Upper lobe of left lung (tissue), 4 donors: Measurements from ENCODE around the gene HSPB6.

Source experiments
- EP300 ChIP-seq, 4 donors: sonication (generic); formaldehyde crosslinking; IDR thresholded peaks; one replicate each; pipeline ENCODE4 v1.5.1; 2017; ENCODE audit warnings: antibody characterized with exemption in 4 of 4, control low read depth in 2 of 4
- POLR2A ChIP-seq, 4 donors: fragments of 450-650 bp; IDR thresholded peaks; one replicate each; pipeline ENCODE4 v1.5.1; 2016 to 2017; ENCODE audit warnings: antibody characterized with exemption in 4 of 4, mild to moderate bottlenecking in 2 of 4
- POLR2AphosphoS5 ChIP-seq, 2 donors: sonication (generic); formaldehyde crosslinking; IDR thresholded peaks; one replicate each; pipeline ENCODE4 v1.5.1; 2017; ENCODE audit warnings: antibody characterized with exemption in 2 of 2
- TF ChIP-seq, protein P1 (sequence below), 6 experiments: fragments of 450-650 bp in 4 of 6; fragments of 200-600 bp in 2 of 6; sonication (generic) in 2 of 6; IDR thresholded peaks; one replicate each; pipeline ENCODE4 v1.5.1; 2016 to 2019; ENCODE audit warnings: antibody characterized with exemption in 6 of 6

DNA sequence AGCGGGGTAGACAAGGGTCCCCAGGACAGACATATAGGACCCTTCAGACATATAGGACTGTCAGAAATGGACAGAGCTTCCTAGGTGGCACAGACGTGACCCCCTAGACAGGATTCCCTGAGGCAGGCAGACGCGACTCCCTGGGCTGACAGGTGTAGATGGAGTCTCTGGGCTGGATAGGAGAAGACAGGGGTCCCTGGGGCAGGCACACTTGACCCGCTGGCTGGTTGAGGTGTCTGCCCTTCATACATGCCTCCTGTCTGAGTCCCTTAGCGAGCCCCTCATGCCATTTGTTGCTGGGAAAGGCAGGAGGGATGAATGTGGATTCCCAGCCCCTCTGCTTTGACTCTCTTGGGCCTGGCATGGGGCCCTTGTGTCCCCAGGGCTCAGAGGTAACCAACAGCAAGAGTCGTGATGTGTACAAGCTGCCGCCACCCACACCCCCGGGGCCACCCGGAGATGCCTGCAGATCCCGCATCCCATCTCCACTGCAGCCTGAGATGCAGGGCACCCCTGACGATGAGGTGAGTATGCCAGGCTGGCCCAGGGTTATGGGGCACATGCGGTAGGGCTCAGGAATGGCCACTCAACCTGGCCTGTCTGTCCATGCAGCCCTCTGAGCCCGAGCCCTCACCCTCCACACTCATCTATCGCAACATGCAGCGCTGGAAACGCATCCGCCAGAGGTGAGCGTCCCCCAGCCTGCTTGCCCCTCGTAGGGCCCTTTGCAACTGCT is 3.0 kb downstream of the HSPB6 start:
- TF ChIP-seq POLR2A (IDR thresholded peaks at IDR 0.05) (no peak), EP300 (IDR thresholded peaks at IDR 0.05) (no peak), POLR2AphosphoS5 (IDR thresholded peaks at IDR 0.05) (no peak)
- TF ChIP-seq, protein P1, sequence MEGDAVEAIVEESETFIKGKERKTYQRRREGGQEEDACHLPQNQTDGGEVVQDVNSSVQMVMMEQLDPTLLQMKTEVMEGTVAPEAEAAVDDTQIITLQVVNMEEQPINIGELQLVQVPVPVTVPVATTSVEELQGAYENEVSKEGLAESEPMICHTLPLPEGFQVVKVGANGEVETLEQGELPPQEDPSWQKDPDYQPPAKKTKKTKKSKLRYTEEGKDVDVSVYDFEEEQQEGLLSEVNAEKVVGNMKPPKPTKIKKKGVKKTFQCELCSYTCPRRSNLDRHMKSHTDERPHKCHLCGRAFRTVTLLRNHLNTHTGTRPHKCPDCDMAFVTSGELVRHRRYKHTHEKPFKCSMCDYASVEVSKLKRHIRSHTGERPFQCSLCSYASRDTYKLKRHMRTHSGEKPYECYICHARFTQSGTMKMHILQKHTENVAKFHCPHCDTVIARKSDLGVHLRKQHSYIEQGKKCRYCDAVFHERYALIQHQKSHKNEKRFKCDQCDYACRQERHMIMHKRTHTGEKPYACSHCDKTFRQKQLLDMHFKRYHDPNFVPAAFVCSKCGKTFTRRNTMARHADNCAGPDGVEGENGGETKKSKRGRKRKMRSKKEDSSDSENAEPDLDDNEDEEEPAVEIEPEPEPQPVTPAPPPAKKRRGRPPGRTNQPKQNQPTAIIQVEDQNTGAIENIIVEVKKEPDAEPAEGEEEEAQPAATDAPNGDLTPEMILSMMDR (IDR thresholded peaks at IDR 0.05): no peak
